KMS-11 (cell line): ENCODE measurements around the gene CRACR2B.
A peak's percentile ranks its signal among the peaks of the same experiment; 100 is the strongest.

Source experiments
- H2AFZ ChIP-seq: fragments of 200-600 bp; sonication (generic); 2 replicates; pipeline ENCODE4 v1.6.1; 2016; ENCODE audit warnings: antibody characterized with exemption, mixed run types, low read depth
- H3K27ac ChIP-seq: fragments of 200-600 bp; sonication (generic); 2 replicates; pipeline ENCODE4 v1.6.1; 2016; ENCODE audit warnings: mild to moderate bottlenecking, mixed run types
- H3K27me3 ChIP-seq: fragments of 200-600 bp; sonication (generic); 2 replicates; pipeline ENCODE4 v1.6.1; 2017; ENCODE audit warnings: mild to moderate bottlenecking, low read depth, mixed run types, moderate library complexity; ENCODE audit not compliant: insufficient read depth
- H3K36me3 ChIP-seq: fragments of 200-600 bp; sonication (generic); 2 replicates; pipeline ENCODE4 v1.6.1; 2017; ENCODE audit warnings: mild to moderate bottlenecking, mixed run types; ENCODE audit not compliant: insufficient read depth
- H3K4me1 ChIP-seq: fragments of 200-600 bp; sonication (generic); 2 replicates; pipeline ENCODE4 v1.6.1; 2016; ENCODE audit warnings: mild to moderate bottlenecking, low read depth, mixed run types; ENCODE audit not compliant: poor library complexity, severe bottlenecking
- H3K4me2 ChIP-seq: fragments of 200-600 bp; sonication (generic); 2 replicates; pipeline ENCODE4 v1.7.0; 2016; ENCODE audit warnings: mild to moderate bottlenecking, mixed run types
- H3K4me3 ChIP-seq: fragments of 200-600 bp; sonication (generic); IDR thresholded peaks from 2 replicates; pipeline ENCODE4 v1.6.1; 2017; ENCODE audit warnings: low read depth, low read length, mixed read lengths; ENCODE audit not compliant: insufficient read depth
- H3K79me2 ChIP-seq: fragments of 200-600 bp; sonication (generic); 2 replicates; pipeline ENCODE4 v1.6.1; 2016; ENCODE audit warnings: low read depth, mixed run types; ENCODE audit not compliant: insufficient read depth
- H3K9ac ChIP-seq: fragments of 200-600 bp; sonication (generic); 2 replicates; pipeline ENCODE4 v1.6.1; 2016; ENCODE audit warnings: mild to moderate bottlenecking, mixed run types
- H4K20me1 ChIP-seq: fragments of 200-600 bp; sonication (generic); 2 replicates; pipeline ENCODE4 v1.6.1; 2016; ENCODE audit warnings: mild to moderate bottlenecking, mixed run types; ENCODE audit not compliant: insufficient read depth
- TF ChIP-seq, protein P1 (sequence below): fragments of 200-600 bp; sonication (generic); conservative IDR thresholded peaks from 2 replicates; pipeline ENCODE4 v1.6.1; 2017; ENCODE audit warnings: low read depth, mild to moderate bottlenecking, antibody characterized with exemption, low read length, moderate library complexity, mixed read lengths

CRACR2B gene

GRCh38 chr11:810040-810567, 17.6 kb upstream of the CRACR2B start:
- no peaks in the 10 kb centered on the region for H4K20me1 ChIP-seq
- peak overlapping the region; percentile 99 for H3K9ac ChIP-seq
- H3K36me3 ChIP-seq: peaks cover 6% of the 10 kb centered on the region; the same call in 1 of the 2 replicates
- TF ChIP-seq, protein P1, sequence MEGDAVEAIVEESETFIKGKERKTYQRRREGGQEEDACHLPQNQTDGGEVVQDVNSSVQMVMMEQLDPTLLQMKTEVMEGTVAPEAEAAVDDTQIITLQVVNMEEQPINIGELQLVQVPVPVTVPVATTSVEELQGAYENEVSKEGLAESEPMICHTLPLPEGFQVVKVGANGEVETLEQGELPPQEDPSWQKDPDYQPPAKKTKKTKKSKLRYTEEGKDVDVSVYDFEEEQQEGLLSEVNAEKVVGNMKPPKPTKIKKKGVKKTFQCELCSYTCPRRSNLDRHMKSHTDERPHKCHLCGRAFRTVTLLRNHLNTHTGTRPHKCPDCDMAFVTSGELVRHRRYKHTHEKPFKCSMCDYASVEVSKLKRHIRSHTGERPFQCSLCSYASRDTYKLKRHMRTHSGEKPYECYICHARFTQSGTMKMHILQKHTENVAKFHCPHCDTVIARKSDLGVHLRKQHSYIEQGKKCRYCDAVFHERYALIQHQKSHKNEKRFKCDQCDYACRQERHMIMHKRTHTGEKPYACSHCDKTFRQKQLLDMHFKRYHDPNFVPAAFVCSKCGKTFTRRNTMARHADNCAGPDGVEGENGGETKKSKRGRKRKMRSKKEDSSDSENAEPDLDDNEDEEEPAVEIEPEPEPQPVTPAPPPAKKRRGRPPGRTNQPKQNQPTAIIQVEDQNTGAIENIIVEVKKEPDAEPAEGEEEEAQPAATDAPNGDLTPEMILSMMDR: no peak
- peak overlapping the region; percentile 83 for H3K4me2 ChIP-seq
- H3K4me1 ChIP-seq: peaks cover 28% of the 10 kb centered on the region
- H3K27ac ChIP-seq: peak overlapping the region; percentile 98
- no peak overlapping the region; the same call in 1 of the 2 replicates for H2AFZ ChIP-seq
- H3K4me3 ChIP-seq: no peak overlapping the region
- no peaks in the 10 kb centered on the region for H3K27me3 ChIP-seq
- H3K79me2 ChIP-seq: peaks cover 45% of the 10 kb centered on the region

DNA sequence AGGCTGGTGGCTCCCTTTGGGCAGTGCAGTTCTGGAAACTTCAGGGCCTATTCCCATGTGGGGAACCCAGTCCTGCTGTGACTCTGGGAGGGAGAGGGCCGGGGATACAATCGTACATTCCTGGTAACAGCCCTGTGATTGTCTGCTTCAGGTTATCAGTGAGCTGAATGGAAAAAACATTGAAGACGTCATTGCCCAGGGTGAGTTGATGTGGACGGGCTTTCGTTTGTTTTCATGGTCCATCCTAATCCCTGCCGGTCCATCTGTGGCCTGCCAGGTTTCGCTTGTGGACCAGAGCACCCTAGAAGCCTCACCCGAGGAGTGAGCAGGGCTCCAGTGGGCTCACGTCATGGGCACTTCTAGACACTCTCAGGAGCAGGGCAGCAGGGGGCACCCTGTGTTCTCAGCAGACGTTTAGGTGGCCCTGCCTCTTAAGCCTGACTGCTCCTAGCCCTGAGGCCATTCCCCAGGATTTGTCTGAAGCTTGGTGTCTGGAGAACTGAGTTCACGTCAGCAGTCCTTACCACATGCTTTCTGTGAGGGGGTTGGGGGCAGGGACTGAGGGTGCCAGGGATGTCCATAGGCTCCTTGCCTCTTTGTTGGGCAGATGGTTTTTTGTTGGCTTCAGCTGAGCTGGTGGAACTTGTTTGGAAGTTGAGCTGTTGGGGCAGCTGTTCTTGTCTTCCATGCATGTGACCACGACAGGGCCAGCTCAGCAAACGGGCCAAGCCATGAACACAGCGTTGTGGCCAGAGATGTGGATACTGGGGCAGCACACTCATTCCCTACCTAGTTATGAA, 16.1 kb upstream of the CRACR2B start:
- H2AFZ ChIP-seq: no peak overlapping the region
- H4K20me1 ChIP-seq: no peaks in the 10 kb centered on the region
- H3K79me2 ChIP-seq: peaks cover 45% of the 10 kb centered on the region

GRCh38 chr11:812390-812789, 15.3 kb upstream of the CRACR2B start:
- H4K20me1 ChIP-seq: no peaks in the 10 kb centered on the region

More for the DNA sequence above, 16.1 kb upstream of the CRACR2B start:
- no peak overlapping the region for H3K4me3 ChIP-seq
- peak overlapping the region; percentile 83 for H3K4me2 ChIP-seq
- peak overlapping the region; percentile 98; the same call in 1 of the 2 replicates for H3K27ac ChIP-seq
- peaks cover 24% of the 10 kb centered on the region for H3K4me1 ChIP-seq
- TF ChIP-seq, protein P1: no peak
- peaks cover 6% of the 10 kb centered on the region; the same call in 1 of the 2 replicates for H3K36me3 ChIP-seq
- H3K9ac ChIP-seq: peak overlapping the region; percentile 99; the same call in 1 of the 2 replicates
- no peaks in the 10 kb centered on the region for H3K27me3 ChIP-seq

GRCh38 chr11:813072-813455, 14.7 kb upstream of the CRACR2B start:
- peaks cover 37% of the 10 kb centered on the region for H3K79me2 ChIP-seq
- peaks cover 18% of the 10 kb centered on the region for H3K4me1 ChIP-seq
- TF ChIP-seq, protein P1: no peak
- no peaks in the 10 kb centered on the region for H4K20me1 ChIP-seq
- H2AFZ ChIP-seq: no peak overlapping the region
- H3K27me3 ChIP-seq: no peaks in the 10 kb centered on the region
- no peak overlapping the region for H3K27ac ChIP-seq
- H3K9ac ChIP-seq: no peak overlapping the region
- peaks cover 6% of the 10 kb centered on the region; the same call in 1 of the 2 replicates for H3K36me3 ChIP-seq
- no peak overlapping the region for H3K4me3 ChIP-seq
- H3K4me2 ChIP-seq: no peak overlapping the region

More at GRCh38 chr11:812390-812789, 15.3 kb upstream of the CRACR2B start:
- no peak overlapping the region for H3K4me3 ChIP-seq
- H3K27me3 ChIP-seq: no peaks in the 10 kb centered on the region
- peaks cover 24% of the 10 kb centered on the region for H3K4me1 ChIP-seq
- no peak overlapping the region for H3K9ac ChIP-seq
- no peak overlapping the region for H3K4me2 ChIP-seq
- peaks cover 6% of the 10 kb centered on the region; the same call in 1 of the 2 replicates for H3K36me3 ChIP-seq
- H2AFZ ChIP-seq: no peak overlapping the region
- no peak overlapping the region for H3K27ac ChIP-seq
- peaks cover 44% of the 10 kb centered on the region for H3K79me2 ChIP-seq
- TF ChIP-seq, protein P1: no peak
